Spleen (tissue), 11 donors: ENCODE results near the gene PCDHGC4. TPM values are rescaled to one million over a fixed set of nuclear protein-coding genes. Genes with fewer than 3 reads are reported as not detected.

Experiments
- DNase-seq: peaks from one replicate; pipeline ENCODE4 v3.0.0-alpha.2; 2020
- H3K27ac ChIP-seq, 8 donors: fragments of 200-600 bp; sonication (generic) in 7 of 8; 1 replicate in 4 of 8; 2 replicates in 4 of 8; pipeline versions ENCODE4 v1.5.0 to v1.8.0; 2016 to 2021; ENCODE audit warnings: inconsistent platforms in 4 of 8, mild to moderate bottlenecking in 4 of 8, moderate library complexity in 1 of 8
- H3K27me3 ChIP-seq, 7 donors: fragments of 200-600 bp; sonication (generic) in 6 of 7; replicated peaks in 1 of 7; 1 replicate in 4 of 7; 2 replicates in 3 of 7; pipeline versions ENCODE4 v1.5.0 to v1.8.0; 2016 to 2021; ENCODE audit warnings: inconsistent platforms in 3 of 7, mild to moderate bottlenecking in 1 of 7
- H3K36me3 ChIP-seq, 6 donors: fragments of 200-600 bp; sonication (generic) in 5 of 6; 1 replicate in 4 of 6; 2 replicates in 2 of 6; pipeline versions ENCODE4 v1.5.0 to v1.8.0; 2016 to 2021; ENCODE audit warnings: inconsistent platforms in 2 of 6
- H3K4me1 ChIP-seq, 6 donors: fragments of 200-600 bp; sonication (generic) in 5 of 6; 1 replicate in 3 of 6; 2 replicates in 3 of 6; pipeline versions ENCODE4 v1.5.0 to v1.8.0; 2016 to 2021; ENCODE audit warnings: inconsistent platforms in 3 of 6
- H3K4me3 ChIP-seq, 8 donors: fragments of 200-600 bp; sonication (generic) in 7 of 8; 1 replicate in 4 of 8; 2 replicates in 4 of 8; pipeline versions ENCODE4 v1.5.0 to v1.8.0; 2016 to 2021; ENCODE audit warnings: inconsistent platforms in 4 of 8, mild to moderate bottlenecking in 4 of 8, moderate library complexity in 2 of 8
- H3K9me3 ChIP-seq, 8 donors: fragments of 200-600 bp; sonication (generic) in 7 of 8; 1 replicate in 4 of 8; 2 replicates in 4 of 8; pipeline versions ENCODE4 v1.5.0 to v1.8.0; 2016 to 2021; ENCODE audit warnings: inconsistent platforms in 4 of 8
- POLR2A ChIP-seq, 3 donors: fragments of 450-650 bp; IDR thresholded peaks; one replicate each; pipeline ENCODE4 v1.5.1; 2017; ENCODE audit warnings: antibody characterized with exemption in 3 of 3, mild to moderate bottlenecking in 1 of 3
- POLR2AphosphoS5 ChIP-seq, 3 donors: sonication (generic); formaldehyde crosslinking; IDR thresholded peaks; one replicate each; pipeline ENCODE4 v1.5.1; 2017; ENCODE audit warnings: antibody characterized with exemption in 3 of 3
- WGBS, 5 donors: extraction: QIAGEN DNeasy Blood & Tissue Kit in 3 of 5; methylation state at CpG; one replicate each; pipeline versions ENCODE4 v1.1.5 to v1.1.7; 2013 to 2018; 5-methylcytosine and 5-hydroxymethylcytosine counted together
- intact Hi-C: fragments of 100-400 bp; cut with DNase I; formaldehyde crosslinking; loops from one replicate; pipeline ENCODE4 v1.15.0; 2023; ENCODE audit warnings: low total_unique reads
- polyA plus RNA-seq, 3 donors: library from polyadenylated mRNA; stranded (reverse); fragments of 200-250 nt; gene quantifications; one replicate each; pipeline ENCODE4 v1.2.1, GENCODE V29; 2013
- total RNA-seq, 7 donors: library from RNA; depleted of rRNA in 3 of 7; stranded (reverse); fragments of >200 nt in 3 of 7; fragmentation: NEBNext Ultra II Directional in 4 of 7; extraction: Animal tissue kit (Norgen Biotek cat#: 25700) in 4 of 7; gene quantifications; one replicate each; pipeline versions ENCODE4 v1.1.0 to v1.2.1, GENCODE V29; 2016 to 2021
- TF ChIP-seq, protein P1 (sequence below), 11 experiments: fragments of 200-600 bp in 7 of 11; fragments of 450-650 bp in 4 of 11; sonication (generic) in 4 of 11; IDR thresholded peaks in 8 of 11; conservative IDR thresholded peaks in 3 of 11; 1 replicate in 7 of 11; 2 replicates in 4 of 11; pipeline versions ENCODE4 v1.4.0 to v1.8.0; 2016 to 2021; ENCODE audit warnings: antibody characterized with exemption in 11 of 11, inconsistent platforms in 4 of 11, mild to moderate bottlenecking in 1 of 11
- donor health status: healthy with polysubstance abuse.
- donor health status: DM: no; HTN: no; CAD: no; lungs with moderate emphysema.
- donor health status: DM: no; HTN: no; CAD: no.
- donor health status: Bipolar disorder and iron deficiency.
- donor health status: healthy.
- donor health status: DM: no; HTN: no; CAD: no.
- donor health status: DM: yes; HTN: yes; CAD: no.

PCDHGC4 gene
- total and polyA plus RNA-seq, 10 donors: 0.03 to 3.9 (median 1.4) TPM; not detected in 1

DNA sequence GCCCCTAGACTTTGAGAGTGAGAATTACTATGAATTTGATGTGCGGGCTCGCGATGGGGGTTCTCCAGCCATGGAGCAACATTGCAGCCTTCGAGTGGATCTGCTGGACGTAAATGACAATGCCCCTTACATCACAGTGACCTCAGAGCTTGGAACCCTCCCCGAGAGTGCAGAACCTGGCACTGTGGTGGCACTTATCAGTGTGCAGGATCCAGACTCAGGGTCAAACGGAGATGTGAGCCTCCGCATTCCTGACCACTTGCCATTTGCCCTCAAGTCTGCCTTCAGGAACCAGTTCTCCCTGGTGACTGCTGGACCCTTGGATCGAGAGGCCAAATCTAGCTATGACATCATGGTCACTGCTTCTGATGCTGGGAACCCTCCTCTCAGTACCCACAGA, 1.3 kb downstream of the PCDHGC4 start:
- intact Hi-C loops: no loop called here
- H3K36me3 ChIP-seq: peaks cover 0 to 5% (median 0%) of the 10 kb centered on the region in 6 donors
- no peak overlapping the region for H3K27ac ChIP-seq
- peaks cover 0 to 27% (median 16%) of the 10 kb centered on the region in 6 donors for H3K4me1 ChIP-seq
- DNase-seq: no peak
- 85 to 96% (median 91%) methylated on average over 4 to 9 of the region's 9 CpGs for whole genome bisulfite sequencing, 5 donors
- H3K4me3 ChIP-seq: no peak overlapping the region
- TF ChIP-seq, protein P1, sequence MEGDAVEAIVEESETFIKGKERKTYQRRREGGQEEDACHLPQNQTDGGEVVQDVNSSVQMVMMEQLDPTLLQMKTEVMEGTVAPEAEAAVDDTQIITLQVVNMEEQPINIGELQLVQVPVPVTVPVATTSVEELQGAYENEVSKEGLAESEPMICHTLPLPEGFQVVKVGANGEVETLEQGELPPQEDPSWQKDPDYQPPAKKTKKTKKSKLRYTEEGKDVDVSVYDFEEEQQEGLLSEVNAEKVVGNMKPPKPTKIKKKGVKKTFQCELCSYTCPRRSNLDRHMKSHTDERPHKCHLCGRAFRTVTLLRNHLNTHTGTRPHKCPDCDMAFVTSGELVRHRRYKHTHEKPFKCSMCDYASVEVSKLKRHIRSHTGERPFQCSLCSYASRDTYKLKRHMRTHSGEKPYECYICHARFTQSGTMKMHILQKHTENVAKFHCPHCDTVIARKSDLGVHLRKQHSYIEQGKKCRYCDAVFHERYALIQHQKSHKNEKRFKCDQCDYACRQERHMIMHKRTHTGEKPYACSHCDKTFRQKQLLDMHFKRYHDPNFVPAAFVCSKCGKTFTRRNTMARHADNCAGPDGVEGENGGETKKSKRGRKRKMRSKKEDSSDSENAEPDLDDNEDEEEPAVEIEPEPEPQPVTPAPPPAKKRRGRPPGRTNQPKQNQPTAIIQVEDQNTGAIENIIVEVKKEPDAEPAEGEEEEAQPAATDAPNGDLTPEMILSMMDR (IDR thresholded peaks at IDR 0.05 in 8 of 11, conservative IDR thresholded peaks at IDR 0.05 in 3 of 11): no peak
- no peak for TF ChIP-seq POLR2AphosphoS5 (IDR thresholded peaks at IDR 0.05)
- TF ChIP-seq POLR2A (IDR thresholded peaks at IDR 0.05): no peak
- no peaks in the 10 kb centered on the region for H3K9me3 ChIP-seq
- peaks cover 0 to 84% (median 21%) of the 10 kb centered on the region in 7 donors for H3K27me3 ChIP-seq

DNA sequence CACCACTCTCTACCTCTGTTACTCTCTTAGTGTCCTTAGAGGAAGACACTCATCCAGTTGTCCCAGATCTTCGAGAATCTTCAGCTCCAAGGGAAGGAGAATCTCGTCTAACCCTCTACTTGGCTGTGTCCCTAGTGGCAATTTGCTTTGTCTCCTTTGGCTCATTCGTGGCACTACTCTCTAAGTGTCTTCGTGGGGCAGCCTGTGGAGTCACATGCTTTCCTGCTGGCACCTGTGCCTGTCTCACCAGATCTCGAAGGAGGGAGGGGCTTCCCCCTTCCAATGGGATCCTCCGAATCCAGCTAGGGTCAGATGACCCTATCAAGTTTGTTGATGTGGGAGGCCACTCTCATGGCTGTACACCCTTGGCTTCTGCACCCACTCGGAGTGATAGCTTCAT, 2.3 kb downstream of the PCDHGC4 start:
- DNase-seq: no peak
- Histone ChIP-seq H3K4me1 (peaks cover 3 to 38% (median 26%) of the 10 kb centered on the region in 6 donors), H3K4me3 (no peak overlapping the region), H3K27me3 (peaks cover 0 to 95% (median 29%) of the 10 kb centered on the region in 7 donors), H3K9me3 (no peaks in the 10 kb centered on the region), H3K36me3 (peaks cover 0 to 12% (median 0%) of the 10 kb centered on the region in 6 donors), H3K27ac (no peak overlapping the region)
- 76 to 91% (median 83%) methylated on average over 7 of the region's 7 CpGs for WGBS, 5 donors
- TF ChIP-seq POLR2AphosphoS5 (IDR thresholded peaks at IDR 0.05) (no peak), POLR2A (IDR thresholded peaks at IDR 0.05) (no peak)
- TF ChIP-seq, protein P1 (IDR thresholded peaks at IDR 0.05 in 8 of 11, conservative IDR thresholded peaks at IDR 0.05 in 3 of 11): no peak
- intact Hi-C loops: no loop called here

DNA sequence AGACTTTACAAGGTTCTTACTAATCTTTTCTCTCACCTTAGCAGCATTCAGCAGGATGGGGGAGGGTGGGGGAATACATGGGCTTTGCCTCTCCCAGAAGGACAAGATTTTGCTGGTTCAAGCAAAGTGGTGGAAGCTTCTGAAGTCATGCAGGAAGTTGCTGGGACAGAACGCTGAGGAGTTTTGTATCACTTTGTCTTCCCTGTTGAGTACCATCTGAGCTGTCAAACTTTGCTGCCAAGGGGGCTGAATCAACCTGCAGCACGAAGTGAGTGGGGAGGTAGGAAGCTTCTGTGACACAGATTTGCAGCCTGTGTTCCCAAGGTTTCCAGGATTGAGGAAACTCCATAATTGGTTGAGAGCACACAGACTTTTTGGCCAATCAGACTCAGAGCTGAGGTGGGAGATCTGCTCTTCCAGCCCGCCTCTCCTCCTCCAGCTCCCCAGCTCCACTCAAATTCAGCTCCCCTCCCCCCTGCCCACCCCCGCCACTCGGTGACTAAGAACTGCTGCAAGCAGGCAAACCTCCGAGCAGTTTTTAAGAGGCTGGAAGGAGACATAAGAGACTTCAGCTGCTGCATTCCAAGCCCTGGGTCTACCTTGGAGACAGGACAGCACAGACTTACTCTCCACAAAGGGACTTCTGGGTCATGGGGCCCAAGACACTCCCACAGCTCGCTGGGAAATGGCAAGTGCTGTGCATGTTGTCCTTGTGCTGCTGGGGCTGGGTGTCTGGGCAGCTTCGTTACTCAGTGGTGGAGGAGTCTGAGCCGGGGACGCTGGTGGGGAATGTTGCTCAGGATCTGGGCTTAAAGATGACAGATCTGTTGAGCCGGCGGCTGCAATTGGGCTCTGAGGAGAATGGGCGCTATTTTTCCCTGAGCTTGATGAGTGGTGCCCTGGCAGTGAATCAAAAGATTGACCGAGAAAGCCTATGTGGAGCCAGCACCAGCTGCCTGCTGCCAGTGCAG, 4.0 kb downstream of the PCDHGC4 start, which contains the start of gene PCDHGC5:
TSS of gene PCDHGC5 (plus strand) at position 491 of the 971 bp plus-strand sequence. CDS start at position 651, 160 bp downstream.
- WGBS, 5 donors: 76 to 85% (median 80%) methylated on average over 14 of the region's 14 CpGs
- Histone ChIP-seq H3K4me3 (no peak within 1 kb of the TSS), H3K27ac (no peak within 1 kb of the TSS), H3K9me3 (no peaks in the 10 kb centered on the region), H3K4me1 (peaks cover 3 to 54% (median 34%) of the 10 kb centered on the region in 6 donors), H3K36me3 (peaks cover 0 to 12% (median 0%) of the 10 kb centered on the region in 6 donors), H3K27me3 (peaks cover 0 to 97% (median 34%) of the 10 kb centered on the region in 7 donors)
- TF ChIP-seq, protein P1 (IDR thresholded peaks at IDR 0.05 in 8 of 11, conservative IDR thresholded peaks at IDR 0.05 in 3 of 11): no peak
- TF ChIP-seq POLR2AphosphoS5 (IDR thresholded peaks at IDR 0.05) (no peak), POLR2A (IDR thresholded peaks at IDR 0.05) (no peak)
- intact Hi-C loops: no loop called here
- DNase-seq: no peak

DNA sequence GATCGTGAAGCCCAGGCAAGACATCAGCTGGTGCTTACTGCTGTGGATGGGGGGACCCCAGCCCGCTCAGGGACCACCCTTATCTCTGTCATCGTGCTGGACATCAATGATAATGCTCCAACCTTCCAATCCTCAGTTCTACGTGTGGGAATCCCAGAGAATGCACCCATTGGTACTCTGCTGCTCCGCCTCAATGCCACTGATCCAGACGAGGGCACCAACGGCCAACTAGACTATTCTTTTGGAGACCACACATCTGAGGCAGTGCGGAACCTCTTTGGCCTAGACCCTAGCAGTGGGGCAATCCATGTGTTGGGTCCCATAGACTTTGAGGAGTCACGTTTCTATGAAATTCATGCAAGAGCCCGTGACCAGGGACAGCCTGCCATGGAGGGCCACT, 5.0 kb downstream of the PCDHGC4 start:
- peaks cover 3 to 54% (median 29%) of the 10 kb centered on the region in 6 donors for H3K4me1 ChIP-seq
- TF ChIP-seq POLR2A (IDR thresholded peaks at IDR 0.05): no peak
- TF ChIP-seq POLR2AphosphoS5 (IDR thresholded peaks at IDR 0.05): no peak
- TF ChIP-seq, protein P1 (IDR thresholded peaks at IDR 0.05 in 8 of 11, conservative IDR thresholded peaks at IDR 0.05 in 3 of 11): no peak
- peaks cover 0 to 97% (median 33%) of the 10 kb centered on the region in 7 donors for H3K27me3 ChIP-seq
- H3K27ac ChIP-seq: no peak overlapping the region
- H3K4me3 ChIP-seq: no peak overlapping the region
- no peaks in the 10 kb centered on the region for H3K9me3 ChIP-seq
- intact Hi-C loops: no loop called here
- WGBS, 5 donors: 87 to 92% (median 89%) methylated on average over 7 to 10 of the region's 10 CpGs
- DNase-seq: no peak
- H3K36me3 ChIP-seq: peaks cover 0 to 12% (median 0%) of the 10 kb centered on the region in 6 donors
